ENCODE data around the gene CCNC. TPM values are rescaled to one million over a fixed set of nuclear protein-coding genes. Genes with fewer than 3 reads are reported as not detected.

Gene CCNC
- total and polyA plus RNA-seq, 2 donors = 61.2 to 67.0 TPM

- no peak overlapping the region for H3K4me3 ChIP-seq (ENCODE audit: low read length in 2 of 2)
- DNase-seq (ENCODE audit: low read depth in 6 of 9, low spot score in 9 of 9) = no peak
- WGBS = 4% methylated on average over 63 of the region's 63 CpGs
- peaks cover 1 to 2% of the 10 kb centered on the region in 2 donors for H3K9me3 ChIP-seq (ENCODE audit: control insufficient read depth in 2 of 2, insufficient read depth in 1 of 2, low read length in 1 of 2)
- H3K27ac ChIP-seq (ENCODE audit: low read depth in 1 of 2, low read length in 1 of 2) = no peak overlapping the region
- H3K4me1 ChIP-seq (ENCODE audit: control insufficient read depth in 2 of 2, insufficient read depth in 2 of 2, low read length in 2 of 2) = peaks cover 6 to 14% of the 10 kb centered on the region in 2 donors
- no peaks in the 10 kb centered on the region for H3K36me3 ChIP-seq (ENCODE audit: control insufficient read depth in 2 of 2, insufficient read depth in 2 of 2, low read length in 1 of 2)
- H3K27me3 ChIP-seq (ENCODE audit: control insufficient read depth in 2 of 2, insufficient read depth in 1 of 2, low read length in 1 of 2) = peaks cover 45 to 93% of the 10 kb centered on the region in 2 donors
Observed at GRCh38 chr6:99590728-99591672, 22.5 kb upstream of the CCNC start.

GRCh38 chr6:99589907-99590493, 21.5 kb upstream of the CCNC start:
- peaks cover 42 to 93% of the 10 kb centered on the region in 2 donors for H3K27me3 ChIP-seq (ENCODE audit: control insufficient read depth in 2 of 2, insufficient read depth in 1 of 2, low read length in 1 of 2)
- no peaks in the 10 kb centered on the region for H3K36me3 ChIP-seq (ENCODE audit: control insufficient read depth in 2 of 2, insufficient read depth in 2 of 2, low read length in 1 of 2)
- peaks cover 1 to 2% of the 10 kb centered on the region in 2 donors for H3K9me3 ChIP-seq (ENCODE audit: control insufficient read depth in 2 of 2, insufficient read depth in 1 of 2, low read length in 1 of 2)
- no peak for DNase-seq (ENCODE audit: low read depth in 6 of 9, low spot score in 9 of 9)
- no peak overlapping the region for H3K27ac ChIP-seq (ENCODE audit: low read depth in 1 of 2, low read length in 1 of 2)
- no peak overlapping the region for H3K4me3 ChIP-seq (ENCODE audit: low read length in 2 of 2)
- WGBS = 25% methylated on average over 10 of the region's 10 CpGs
- H3K4me1 ChIP-seq (ENCODE audit: control insufficient read depth in 2 of 2, insufficient read depth in 2 of 2, low read length in 2 of 2) = peaks cover 6 to 14% of the 10 kb centered on the region in 2 donors

- Histone ChIP-seq H3K4me1 (ENCODE audit: control insufficient read depth in 2 of 2, insufficient read depth in 2 of 2, low read length in 2 of 2) (peaks cover 6 to 14% of the 10 kb centered on the region in 2 donors), H3K27ac (ENCODE audit: low read depth in 1 of 2, low read length in 1 of 2) (no peak overlapping the region), H3K36me3 (ENCODE audit: control insufficient read depth in 2 of 2, insufficient read depth in 2 of 2, low read length in 1 of 2) (no peaks in the 10 kb centered on the region), H3K9me3 (ENCODE audit: control insufficient read depth in 2 of 2, insufficient read depth in 1 of 2, low read length in 1 of 2) (peaks cover 0 to 2% of the 10 kb centered on the region in 2 donors), H3K4me3 (ENCODE audit: low read length in 2 of 2) (peak overlapping the region; percentile 38 to 51), H3K27me3 (ENCODE audit: control insufficient read depth in 2 of 2, insufficient read depth in 1 of 2, low read length in 1 of 2) (peaks cover 39 to 92% of the 10 kb centered on the region in 2 donors)
- WGBS = 6% methylated on average over 21 of the region's 21 CpGs
- DNase-seq (ENCODE audit: low read depth in 6 of 9, low spot score in 9 of 9) = no peak
Observed at GRCh38 chr6:99589290-99589672, 20.8 kb upstream of the CCNC start.

GRCh38 chr6:99588618-99589289, 20.3 kb upstream of the CCNC start:
- DNase-seq (ENCODE audit: low read depth in 6 of 9, low spot score in 9 of 9) = peak in 5 of 9 donors; percentile 29 to 72 (median 52)
- under 1% methylated on average over 52 of the region's 52 CpGs for WGBS
- H3K4me3 ChIP-seq (ENCODE audit: low read length in 2 of 2) = peak overlapping the region; percentile 38 to 51
- peaks cover 39 to 90% of the 10 kb centered on the region in 2 donors for H3K27me3 ChIP-seq (ENCODE audit: control insufficient read depth in 2 of 2, insufficient read depth in 1 of 2, low read length in 1 of 2)
- peaks cover 6 to 14% of the 10 kb centered on the region in 2 donors for H3K4me1 ChIP-seq (ENCODE audit: control insufficient read depth in 2 of 2, insufficient read depth in 2 of 2, low read length in 2 of 2)
- H3K36me3 ChIP-seq (ENCODE audit: control insufficient read depth in 2 of 2, insufficient read depth in 2 of 2, low read length in 1 of 2) = no peaks in the 10 kb centered on the region
- peaks cover 0 to 2% of the 10 kb centered on the region in 2 donors for H3K9me3 ChIP-seq (ENCODE audit: control insufficient read depth in 2 of 2, insufficient read depth in 1 of 2, low read length in 1 of 2)
- H3K27ac ChIP-seq (ENCODE audit: low read depth in 1 of 2, low read length in 1 of 2) = no peak overlapping the region

GRCh38 chr6:99587792-99588191, 19.3 kb upstream of the CCNC start:
- Histone ChIP-seq H3K4me1 (ENCODE audit: control insufficient read depth in 2 of 2, insufficient read depth in 2 of 2, low read length in 2 of 2) (peaks cover 6 to 14% of the 10 kb centered on the region in 2 donors), H3K27me3 (ENCODE audit: control insufficient read depth in 2 of 2, insufficient read depth in 1 of 2, low read length in 1 of 2) (peaks cover 37 to 86% of the 10 kb centered on the region in 2 donors), H3K27ac (ENCODE audit: low read depth in 1 of 2, low read length in 1 of 2) (no peak overlapping the region), H3K36me3 (ENCODE audit: control insufficient read depth in 2 of 2, insufficient read depth in 2 of 2, low read length in 1 of 2) (no peaks in the 10 kb centered on the region), H3K4me3 (ENCODE audit: low read length in 2 of 2) (no peak overlapping the region), H3K9me3 (ENCODE audit: control insufficient read depth in 2 of 2, insufficient read depth in 1 of 2, low read length in 1 of 2) (peaks cover 0 to 2% of the 10 kb centered on the region in 2 donors)
- 84% methylated on average over 4 of the region's 4 CpGs for WGBS
- no peak for DNase-seq (ENCODE audit: low read depth in 6 of 9, low spot score in 9 of 9)

GRCh38 chr6:99579781-99580180, 11.3 kb upstream of the CCNC start:
- Histone ChIP-seq H3K27ac (ENCODE audit: low read depth in 1 of 2, low read length in 1 of 2) (no peak overlapping the region), H3K36me3 (ENCODE audit: control insufficient read depth in 2 of 2, insufficient read depth in 2 of 2, low read length in 1 of 2) (no peaks in the 10 kb centered on the region), H3K4me3 (ENCODE audit: low read length in 2 of 2) (no peak overlapping the region), H3K4me1 (ENCODE audit: control insufficient read depth in 2 of 2, insufficient read depth in 2 of 2, low read length in 2 of 2) (no peaks in the 10 kb centered on the region), H3K9me3 (ENCODE audit: control insufficient read depth in 2 of 2, insufficient read depth in 1 of 2, low read length in 1 of 2) (no peaks in the 10 kb centered on the region), H3K27me3 (ENCODE audit: control insufficient read depth in 2 of 2, insufficient read depth in 1 of 2, low read length in 1 of 2) (peaks cover 0 to 40% of the 10 kb centered on the region in 2 donors)
- no peak for DNase-seq (ENCODE audit: low read depth in 6 of 9, low spot score in 9 of 9)
- whole genome bisulfite sequencing = 92% methylated on average over 4 of the region's 4 CpGs

GRCh38 chr6:99575544-99576227, 7.2 kb upstream of the CCNC start:
- no peaks in the 10 kb centered on the region for H3K9me3 ChIP-seq (ENCODE audit: control insufficient read depth in 2 of 2, insufficient read depth in 1 of 2, low read length in 1 of 2)
- peaks cover 0 to 2% of the 10 kb centered on the region in 2 donors for H3K4me1 ChIP-seq (ENCODE audit: control insufficient read depth in 2 of 2, insufficient read depth in 2 of 2, low read length in 2 of 2)
- H3K4me3 ChIP-seq (ENCODE audit: low read length in 2 of 2) = no peak overlapping the region
- H3K27me3 ChIP-seq (ENCODE audit: control insufficient read depth in 2 of 2, insufficient read depth in 1 of 2, low read length in 1 of 2) = peaks cover 0 to 11% of the 10 kb centered on the region in 2 donors
- no peak overlapping the region for H3K27ac ChIP-seq (ENCODE audit: low read depth in 1 of 2, low read length in 1 of 2)
- WGBS = 98% methylated on average over 2 of the region's 2 CpGs
- no peak for DNase-seq (ENCODE audit: low read depth in 6 of 9, low spot score in 9 of 9)
- H3K36me3 ChIP-seq (ENCODE audit: control insufficient read depth in 2 of 2, insufficient read depth in 2 of 2, low read length in 1 of 2) = no peaks in the 10 kb centered on the region

GRCh38 chr6:99573980-99574617, 5.6 kb upstream of the CCNC start:
- 95% methylated on average over 2 of the region's 2 CpGs for WGBS
- Histone ChIP-seq H3K4me1 (ENCODE audit: control insufficient read depth in 2 of 2, insufficient read depth in 2 of 2, low read length in 2 of 2) (peaks cover 0 to 2% of the 10 kb centered on the region in 2 donors), H3K27me3 (ENCODE audit: control insufficient read depth in 2 of 2, insufficient read depth in 1 of 2, low read length in 1 of 2) (peaks cover 0 to 6% of the 10 kb centered on the region in 2 donors), H3K4me3 (ENCODE audit: low read length in 2 of 2) (no peak overlapping the region), H3K36me3 (ENCODE audit: control insufficient read depth in 2 of 2, insufficient read depth in 2 of 2, low read length in 1 of 2) (no peaks in the 10 kb centered on the region), H3K9me3 (ENCODE audit: control insufficient read depth in 2 of 2, insufficient read depth in 1 of 2, low read length in 1 of 2) (no peaks in the 10 kb centered on the region), H3K27ac (ENCODE audit: low read depth in 1 of 2, low read length in 1 of 2) (no peak overlapping the region)
- DNase-seq (ENCODE audit: low read depth in 6 of 9, low spot score in 9 of 9) = no peak
